NCI-H226 (cell line): Measurements from ENCODE around the gene AMOTL1.

Source experiments
- DNase-seq: peaks from one replicate; pipeline ENCODE4 v3.0.0-alpha.2; 2015

AMOTL1 gene

DNA sequence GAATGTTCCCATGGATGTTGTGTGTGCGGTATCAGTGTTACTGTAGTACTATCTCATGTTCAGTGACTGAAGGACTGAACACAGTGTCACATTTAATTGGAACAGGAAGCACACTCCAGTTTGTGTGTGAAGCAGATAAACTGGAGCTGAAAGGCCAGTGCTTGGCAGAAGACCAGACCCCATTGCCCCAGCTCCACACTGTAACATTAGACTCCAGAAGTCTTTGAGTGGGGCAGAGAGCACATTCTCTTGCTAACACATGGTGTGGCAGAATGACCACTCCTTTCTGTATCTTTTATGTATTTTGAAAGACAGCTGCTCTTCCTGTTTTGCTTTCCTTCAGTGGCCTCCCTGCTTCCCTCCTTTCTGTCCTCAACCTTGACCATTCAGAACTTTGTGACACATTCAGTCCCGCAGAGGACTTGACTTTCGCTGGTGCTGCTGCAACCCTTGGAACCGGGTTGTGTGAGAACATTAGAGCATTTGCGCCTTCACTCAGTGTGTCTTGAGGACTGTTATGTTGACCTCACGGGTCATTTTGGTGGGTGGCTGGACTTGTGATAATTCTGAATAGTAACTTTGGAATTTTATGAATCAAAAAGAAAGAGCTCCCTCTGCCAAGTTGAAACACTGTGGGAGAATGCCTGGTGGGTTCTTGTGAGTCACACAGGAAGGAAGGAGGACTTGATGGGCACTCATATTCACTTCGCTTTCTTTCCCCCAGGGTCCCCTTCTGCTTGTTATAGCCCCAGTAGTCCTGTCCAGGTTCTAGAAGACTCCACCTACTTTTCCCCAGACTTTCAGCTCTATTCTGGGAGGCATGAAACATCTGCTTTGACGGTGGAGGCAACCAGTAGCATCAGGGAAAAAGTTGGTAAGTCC, 26.4 kb downstream of the AMOTL1 start:
- peak; percentile 90 for DNase-seq

DNA sequence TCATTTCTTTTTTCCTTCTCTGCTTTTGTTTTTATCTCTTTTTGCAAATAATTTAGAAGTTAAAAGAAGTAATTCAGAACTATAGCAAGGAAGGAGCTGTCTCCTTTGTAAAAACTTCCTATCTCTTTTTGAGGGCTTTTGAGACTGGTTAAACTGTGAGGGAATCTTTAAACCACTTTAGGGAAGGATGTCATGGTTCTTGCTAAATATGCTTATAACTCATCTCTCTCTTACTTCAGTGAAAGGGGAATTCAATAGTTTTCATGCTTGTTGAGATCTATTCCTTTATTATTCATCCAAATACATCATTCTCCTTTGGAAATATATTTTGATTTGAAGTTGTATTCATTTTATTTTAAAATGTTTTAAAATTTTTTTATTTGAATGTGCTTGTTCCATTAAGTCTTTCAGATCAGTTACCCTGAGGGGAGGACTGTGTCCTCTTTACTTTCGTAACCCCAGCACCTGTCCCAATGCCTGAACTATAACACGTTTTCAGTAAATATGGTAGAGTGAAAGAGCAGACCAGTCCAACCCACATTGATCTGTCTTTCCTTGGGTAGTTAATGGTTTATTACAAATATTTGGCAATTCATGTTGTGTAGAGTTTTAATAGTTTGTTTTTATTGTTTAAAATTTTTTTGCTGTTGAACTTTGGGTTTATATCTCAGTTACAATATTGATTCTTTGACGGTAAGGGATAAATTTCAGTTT, 27.5 kb downstream of the AMOTL1 start:
- no peak for DNase-seq

DNA sequence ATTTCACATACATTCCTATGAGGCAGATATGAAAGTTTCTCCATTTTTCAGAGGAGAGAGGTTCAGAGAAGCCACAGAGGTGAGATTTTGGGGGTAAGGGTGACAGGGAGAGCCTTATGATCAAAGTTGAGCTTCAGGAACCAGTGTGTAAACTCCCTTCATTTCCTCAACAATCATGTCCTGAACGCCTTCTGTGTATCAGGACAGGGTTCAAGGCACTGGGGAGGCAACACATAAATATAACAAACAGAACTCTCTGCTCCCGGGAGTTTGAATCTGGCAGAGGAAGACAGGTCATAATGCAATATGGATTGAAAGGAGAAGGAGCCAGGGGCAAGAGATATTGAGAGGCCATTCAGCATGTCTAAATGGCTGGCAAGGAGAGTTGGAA, 28.0 kb downstream of the AMOTL1 start:
- no peak for DNase-seq

DNA sequence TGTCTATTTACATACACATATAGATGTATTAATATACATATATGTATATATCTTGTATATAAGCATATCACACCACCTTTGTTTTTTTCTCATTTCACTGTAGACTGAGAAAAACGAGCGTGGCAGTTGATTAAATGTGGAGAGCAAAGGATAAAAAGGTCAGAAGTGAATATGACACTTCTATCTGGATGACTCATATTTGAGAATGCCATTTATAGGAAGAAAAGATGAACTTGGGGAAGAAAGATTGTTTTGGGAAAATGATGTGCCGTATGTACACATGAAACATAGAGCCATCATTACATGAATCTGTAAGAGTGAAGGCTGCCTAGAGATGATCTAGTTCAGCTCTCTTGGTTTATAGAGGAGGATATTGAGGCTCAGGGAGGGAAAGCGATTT, 28.7 kb downstream of the AMOTL1 start:
- no peak for DNase-seq

DNA sequence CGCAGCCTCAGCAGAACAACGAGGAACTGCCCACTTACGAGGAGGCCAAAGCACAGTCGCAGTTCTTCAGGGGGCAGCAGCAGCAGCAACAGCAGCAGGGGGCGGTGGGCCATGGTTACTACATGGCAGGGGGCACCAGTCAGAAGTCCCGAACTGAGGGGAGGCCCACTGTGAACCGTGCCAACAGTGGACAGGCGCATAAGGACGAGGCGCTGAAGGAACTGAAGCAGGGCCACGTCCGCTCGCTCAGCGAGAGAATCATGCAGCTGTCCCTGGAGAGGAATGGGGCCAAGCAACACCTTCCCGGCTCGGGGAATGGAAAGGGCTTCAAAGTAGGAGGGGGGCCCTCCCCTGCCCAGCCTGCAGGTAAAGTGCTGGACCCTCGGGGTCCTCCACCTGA, 31.6 kb downstream of the AMOTL1 start:
- DNase-seq: no peak

DNA sequence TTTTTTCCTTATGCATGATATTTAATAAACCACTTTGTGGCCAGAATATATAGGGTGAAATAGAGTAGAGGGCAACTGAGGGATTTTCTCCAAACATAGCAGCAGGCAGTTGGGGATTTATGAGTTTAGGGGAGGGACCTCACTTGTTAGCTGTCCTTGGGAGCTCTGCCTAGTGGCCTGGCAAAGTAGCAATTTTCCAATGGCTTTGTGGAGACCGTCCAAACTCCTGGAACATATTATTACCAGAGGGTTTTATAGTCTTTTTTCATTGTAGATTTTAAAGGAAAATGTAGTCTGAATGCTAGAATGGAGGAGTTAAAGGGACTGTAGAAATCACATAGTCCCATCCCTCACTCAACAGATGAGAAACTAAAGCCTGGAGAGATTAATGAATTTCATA, 32.3 kb downstream of the AMOTL1 start:
- no peak for DNase-seq

DNA sequence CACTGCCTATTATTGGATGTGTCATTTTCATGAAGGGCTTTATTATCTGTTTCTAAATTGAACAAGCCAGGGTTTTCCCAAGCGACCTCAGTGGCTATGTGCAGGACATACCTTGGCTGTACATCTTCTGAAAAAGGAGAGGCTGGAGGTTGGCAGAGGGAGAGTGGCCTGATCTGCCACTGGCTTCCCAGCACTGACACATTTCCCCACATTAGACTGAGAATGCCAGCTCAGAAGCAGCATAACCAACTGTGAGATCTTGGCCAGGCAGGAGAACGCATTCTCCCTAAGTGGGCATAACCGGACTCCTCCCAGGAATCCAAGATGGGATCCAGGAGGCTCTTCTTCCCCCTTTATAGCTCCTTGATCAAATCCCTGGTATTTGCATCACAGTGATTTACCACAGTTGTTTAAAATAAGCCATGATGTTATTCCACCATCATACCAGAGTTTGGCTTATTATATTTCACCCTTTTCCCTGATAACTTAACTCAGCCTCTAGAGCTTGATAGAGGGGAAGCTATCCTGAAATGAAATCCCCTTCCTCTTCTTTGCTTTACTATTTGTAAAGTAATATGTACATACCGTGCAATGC, 33.8 kb downstream of the AMOTL1 start:
- DNase-seq: no peak

DNA sequence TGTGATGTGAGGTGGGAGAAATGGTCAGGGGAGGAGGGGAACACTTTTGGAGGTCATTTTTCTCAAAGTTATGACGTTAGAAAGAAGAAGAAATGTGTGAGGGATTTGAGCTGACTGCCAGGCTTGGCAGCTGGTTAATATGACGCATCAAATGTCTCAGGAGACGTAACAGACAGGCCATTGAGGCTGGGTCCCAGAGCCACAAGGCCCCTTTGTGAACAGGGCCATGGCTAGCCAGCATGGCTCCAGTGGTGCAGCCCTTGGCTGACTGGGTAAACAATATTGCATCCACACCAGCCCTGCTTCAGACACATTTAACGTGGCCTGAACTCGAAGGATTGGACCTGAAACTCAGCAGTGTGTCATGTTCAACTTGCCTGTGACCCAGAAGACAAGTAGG, 34.3 kb downstream of the AMOTL1 start:
- no peak for DNase-seq

DNA sequence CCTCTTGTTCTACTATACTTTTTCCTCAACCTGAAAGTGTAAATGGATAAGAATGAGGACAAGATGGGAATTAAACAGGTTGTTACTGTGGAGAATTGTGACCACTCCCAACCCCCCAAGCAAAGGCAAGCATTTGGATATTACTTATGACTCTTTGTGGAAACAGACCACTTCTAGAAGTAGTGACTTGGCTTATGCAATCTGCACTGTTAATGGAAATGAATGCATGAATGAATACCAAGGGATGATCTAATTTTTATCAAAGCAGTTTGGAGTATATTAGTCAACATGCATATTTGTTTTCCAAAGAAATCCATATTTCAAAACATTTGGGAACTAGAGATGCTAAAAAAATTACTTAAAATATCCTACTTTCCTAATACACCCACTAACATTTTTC, 35.3 kb downstream of the AMOTL1 start:
- no peak for DNase-seq

DNA sequence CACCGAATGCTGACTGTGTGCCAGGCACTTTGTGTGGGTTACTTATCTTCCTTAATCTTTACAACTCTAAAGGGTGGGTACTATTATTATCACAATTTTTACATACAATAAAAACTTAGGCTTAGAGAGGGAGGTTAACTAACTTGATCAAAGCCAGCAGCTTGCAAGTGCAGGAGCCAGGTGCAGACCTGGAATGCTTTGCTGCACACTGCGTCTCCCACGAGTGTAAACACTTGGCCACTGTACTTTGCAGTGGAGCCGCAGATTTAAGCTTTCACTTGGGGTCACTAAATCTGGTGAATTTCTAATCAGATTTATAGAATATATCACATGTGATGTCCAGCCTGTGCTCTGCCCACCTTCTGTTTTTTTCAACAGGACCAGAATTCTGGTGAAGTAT, 36.7 kb downstream of the AMOTL1 start:
- no peak for DNase-seq

DNA sequence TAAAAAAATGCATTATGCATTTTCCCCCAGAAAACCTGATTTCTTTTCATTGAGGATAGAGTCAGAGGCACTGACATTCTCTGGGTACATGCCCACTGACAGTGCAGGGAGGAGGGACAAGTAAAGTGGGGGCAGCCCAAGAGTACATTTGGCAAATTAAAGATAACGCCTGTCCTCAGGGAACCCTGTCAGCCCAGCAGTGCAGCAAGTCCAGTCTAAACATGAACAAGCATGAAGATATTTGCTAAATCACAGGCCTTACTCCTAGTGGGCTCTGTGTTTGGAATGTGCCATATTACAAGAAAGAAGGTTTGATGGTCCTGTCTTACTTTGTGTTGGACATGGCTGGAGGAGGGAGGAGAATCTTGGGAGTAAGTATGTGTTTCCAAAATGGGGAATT, 37.9 kb downstream of the AMOTL1 start:
- no peak for DNase-seq

DNA sequence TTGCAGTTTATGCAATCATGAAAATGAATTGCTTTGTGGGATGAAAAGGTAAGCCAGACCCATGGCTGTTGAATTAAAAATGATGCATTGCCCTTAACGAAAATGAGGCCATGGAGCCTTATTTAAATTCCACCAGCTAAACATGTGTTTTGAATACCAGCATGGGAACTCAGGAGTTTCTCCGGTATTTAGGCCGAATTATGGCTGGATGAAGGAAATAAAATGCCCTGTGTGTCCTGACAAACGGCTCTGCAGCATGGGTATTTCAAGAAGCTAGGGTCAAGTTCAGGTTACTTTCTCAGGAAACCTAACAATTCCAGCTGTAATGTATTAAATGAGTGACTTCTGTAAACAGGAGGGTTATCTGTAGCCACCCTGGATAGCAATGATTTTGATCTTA, 38.3 kb downstream of the AMOTL1 start:
- no peak for DNase-seq

DNA sequence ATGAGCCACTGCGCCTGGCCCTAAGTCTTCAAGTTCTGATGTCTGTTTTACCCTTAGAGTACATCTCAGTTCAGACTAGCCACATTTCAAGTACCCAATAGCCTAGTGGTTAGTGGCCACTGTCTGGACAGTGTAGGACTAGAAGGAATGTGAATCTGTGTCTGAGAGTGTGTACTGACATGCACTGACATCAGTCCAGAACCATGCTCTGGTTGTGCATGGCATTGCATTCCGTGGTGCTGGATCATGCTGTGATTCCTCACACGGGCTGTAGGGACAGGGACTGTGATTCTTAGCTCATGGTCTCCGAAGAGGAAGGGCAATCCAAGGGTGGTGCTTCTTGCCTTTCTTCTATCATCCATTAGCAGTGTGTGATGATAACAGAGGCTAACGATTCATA, 41.1 kb downstream of the AMOTL1 start:
- DNase-seq: peak; percentile 3

DNA sequence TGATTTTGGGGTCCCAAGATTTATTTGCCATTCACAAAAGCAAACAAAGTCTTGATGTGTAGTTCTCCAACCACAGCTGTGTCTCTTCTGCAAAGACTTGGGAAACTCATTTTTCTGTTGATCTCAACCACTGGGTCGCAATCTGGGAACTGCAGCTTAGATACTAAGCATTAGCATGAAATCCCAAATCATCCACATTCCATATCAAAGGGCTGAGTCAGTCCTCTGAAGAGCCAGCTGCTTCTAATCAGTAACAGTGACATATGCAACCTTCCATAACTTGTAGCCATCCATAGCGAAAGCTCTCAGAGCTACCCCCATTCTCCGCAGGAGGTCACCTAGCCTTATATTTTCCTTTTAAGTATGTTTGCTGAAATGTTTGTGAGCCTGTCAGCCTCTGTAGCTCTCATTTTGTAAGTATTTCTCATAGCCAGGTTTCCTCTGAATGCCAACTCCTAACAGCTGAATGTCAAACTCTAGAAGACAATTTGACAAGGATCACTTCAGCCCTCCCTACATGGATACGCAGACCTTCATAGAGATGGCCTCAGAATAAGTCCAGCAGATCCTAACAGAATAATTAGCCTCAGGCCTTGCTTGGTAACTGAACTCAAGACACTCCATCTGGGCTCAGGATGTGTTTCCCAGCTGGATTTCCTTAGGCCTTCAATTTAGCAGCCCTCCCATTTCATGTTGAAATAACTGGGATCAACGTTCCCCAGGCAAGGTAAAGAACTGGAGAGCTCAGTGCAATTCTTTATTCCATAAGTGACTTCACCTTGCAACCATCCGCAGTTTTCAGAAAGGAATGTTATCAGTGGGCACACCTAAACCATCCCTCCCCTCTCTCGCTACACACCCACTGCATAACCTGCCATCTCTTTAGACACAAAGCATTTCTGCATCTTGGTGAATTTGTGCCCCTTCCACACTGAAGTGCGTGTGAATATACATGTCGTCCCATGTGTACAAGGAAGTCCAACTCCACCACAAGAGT, 44.9 kb downstream of the AMOTL1 start:
- DNase-seq: peak; percentile 88

DNA sequence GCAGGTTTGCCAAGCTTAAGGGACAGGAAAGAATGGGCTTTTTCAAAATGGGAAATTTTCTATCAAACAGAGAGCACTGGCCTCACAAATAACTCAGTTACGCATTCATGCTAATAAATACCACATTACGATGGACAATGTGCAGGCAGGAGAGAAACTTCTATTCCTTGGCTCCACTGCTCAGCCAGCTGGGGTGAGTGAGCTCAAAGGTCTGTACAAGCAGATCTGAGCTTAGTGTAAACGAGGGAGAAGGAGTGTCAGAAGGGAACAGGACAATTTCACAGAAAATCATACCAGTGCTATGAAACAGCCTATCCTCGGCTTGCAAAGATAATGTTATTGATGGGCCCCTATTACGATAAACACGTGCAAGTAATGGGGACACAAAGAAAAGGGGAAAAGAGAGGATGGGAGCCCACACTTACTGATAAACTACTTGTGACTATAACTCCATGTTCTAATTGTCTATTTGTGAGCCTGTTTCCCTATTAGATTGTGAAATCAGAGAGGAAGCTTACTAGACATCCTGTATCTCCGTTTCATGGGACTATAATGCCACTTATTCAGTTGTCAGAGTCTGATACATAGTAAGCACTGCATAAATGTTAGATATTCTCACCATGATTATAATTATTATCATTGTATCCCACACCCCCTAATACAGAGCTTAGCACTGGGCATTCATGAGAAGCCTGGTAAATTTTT, 46.3 kb downstream of the AMOTL1 start:
- DNase-seq: no peak

DNA sequence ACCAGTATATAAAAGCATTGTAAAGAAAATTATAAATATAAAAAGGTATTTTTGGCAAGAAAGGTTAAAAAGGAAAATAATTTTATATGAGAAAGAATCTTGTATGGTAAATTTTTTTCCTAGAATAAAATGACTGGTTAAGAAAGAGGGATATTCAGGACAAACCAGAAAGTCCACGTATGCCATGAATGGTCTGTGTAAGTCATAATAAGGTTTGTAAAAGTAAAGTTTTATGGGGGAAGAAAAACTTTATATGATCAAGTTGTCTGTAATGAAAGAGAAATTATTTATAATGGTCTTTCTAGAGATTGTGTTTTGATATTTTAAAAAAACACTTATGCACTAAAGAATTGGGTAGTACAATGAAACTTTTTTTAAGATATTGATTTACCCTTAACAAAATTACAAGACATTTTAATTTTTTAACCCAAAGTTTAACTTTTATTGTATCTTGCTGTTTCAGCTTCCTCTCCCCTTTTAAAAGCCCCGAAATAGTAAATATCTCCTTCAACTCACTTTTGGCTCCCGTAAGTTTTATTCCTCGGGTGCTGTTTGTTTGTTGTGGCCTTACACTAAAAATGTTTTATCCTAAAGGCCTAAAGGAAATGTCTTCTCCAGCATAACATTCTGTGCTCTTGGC, 47.7 kb downstream of the AMOTL1 start:
- DNase-seq: peak; percentile 8

DNA sequence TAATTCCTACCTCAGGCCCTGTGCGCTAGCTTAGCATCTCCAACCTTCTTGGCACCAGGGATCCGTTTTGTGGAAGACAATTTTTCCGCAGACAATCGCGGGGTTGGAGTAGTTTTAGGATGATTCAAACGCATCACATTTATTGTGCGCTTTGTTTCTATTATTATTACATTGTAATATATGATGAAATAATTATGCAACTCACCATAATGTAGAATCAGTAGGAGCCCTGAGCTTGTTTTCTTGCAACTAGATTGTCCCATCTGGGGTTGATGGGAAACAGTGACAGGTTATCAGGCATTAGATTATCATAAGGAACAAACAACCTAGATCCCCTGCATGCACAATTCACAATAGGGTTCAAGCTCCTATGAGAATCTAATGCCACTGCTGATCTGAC, 52.3 kb downstream of the AMOTL1 start:
- DNase-seq: no peak

DNA sequence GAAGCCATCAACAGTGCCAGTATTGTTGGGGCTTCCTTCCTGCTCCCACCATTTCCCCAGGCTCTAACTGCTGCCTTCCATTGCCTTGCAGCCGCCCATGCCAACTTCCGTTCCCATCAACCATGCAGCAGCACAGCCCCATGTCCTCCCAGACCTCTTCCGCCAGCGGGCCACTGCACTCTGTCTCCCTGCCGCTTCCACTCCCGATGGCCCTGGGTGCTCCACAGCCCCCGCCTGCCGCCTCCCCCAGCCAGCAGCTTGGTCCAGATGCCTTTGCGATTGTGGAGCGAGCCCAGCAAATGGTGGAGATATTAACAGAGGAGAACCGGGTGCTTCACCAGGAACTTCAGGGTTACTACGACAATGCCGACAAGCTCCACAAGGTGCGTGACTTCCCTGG, 53.3 kb downstream of the AMOTL1 start:
- no peak for DNase-seq

DNA sequence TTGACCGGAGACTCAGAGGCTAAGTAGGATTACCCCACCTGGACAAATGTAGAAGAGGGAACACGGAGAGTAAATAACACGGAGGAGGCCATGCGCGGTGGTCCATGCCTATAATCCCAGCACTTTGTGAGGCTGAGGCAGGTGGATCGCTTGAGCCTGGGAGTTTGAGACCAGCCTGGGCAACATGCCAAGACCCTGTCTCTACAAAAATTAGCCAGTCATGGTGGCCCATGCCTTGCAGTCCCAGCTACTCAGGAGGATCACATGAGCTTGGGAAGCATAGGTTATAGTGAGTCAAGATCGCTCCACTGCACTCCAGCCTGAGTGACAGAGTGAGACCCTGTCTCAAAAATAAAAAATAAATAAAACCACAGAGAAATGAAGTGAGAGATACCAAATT, 53.9 kb downstream of the AMOTL1 start:
- no peak for DNase-seq

DNA sequence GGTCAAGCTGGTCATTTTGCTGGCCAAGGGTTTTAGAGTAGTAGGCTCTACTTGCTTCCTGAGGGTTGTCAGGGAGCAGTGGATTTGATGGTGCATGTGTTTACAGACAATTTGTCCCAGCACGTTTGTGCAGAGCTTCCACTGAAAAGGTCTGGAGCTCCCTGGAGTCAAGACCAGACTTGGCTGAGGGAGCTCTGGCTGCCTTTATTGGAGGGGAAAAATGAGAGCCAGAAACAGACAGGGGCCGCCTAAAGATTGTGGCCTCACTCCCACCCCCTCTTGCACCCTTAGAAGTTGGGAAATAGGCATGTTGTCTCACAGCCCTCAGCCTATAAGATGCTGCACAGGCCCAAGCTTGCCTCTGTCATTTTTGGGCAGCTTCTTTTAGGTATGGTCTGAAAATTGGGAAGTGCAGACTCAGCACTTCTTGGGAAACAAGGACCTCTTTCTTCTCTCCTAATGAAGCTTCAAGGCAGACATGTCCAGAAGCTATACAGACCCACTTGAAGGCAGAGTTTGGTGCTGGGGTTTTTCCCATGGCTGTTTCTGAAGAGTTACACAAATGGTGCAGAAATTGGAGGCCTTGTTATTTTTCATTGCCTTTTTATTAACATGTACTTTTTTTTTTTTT, 55.1 kb downstream of the AMOTL1 start:
- no peak for DNase-seq

DNA sequence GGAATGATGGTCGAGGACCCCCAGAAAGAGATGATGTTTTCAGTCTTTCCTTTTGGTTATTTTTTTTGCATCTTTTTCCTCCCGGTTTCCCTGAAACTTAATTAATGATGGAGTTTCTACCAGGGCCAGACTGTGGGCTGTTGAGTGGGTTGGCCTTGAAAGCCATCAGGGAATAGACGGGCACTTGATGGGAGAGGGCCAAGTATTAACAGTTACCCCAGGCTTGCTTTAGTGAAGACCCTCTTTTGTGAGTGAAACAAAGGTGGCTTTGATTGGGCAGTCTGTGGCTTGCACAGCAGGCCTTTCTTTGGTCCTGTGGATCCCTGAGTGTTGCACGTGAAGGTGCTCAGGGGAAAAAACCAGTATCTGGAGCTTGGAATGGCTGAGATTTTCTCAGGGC, 56.9 kb downstream of the AMOTL1 start:
- no peak for DNase-seq
